ENCODE data around the gene TTC7B. TPM values are rescaled to one million over a fixed set of nuclear protein-coding genes. Genes with fewer than 3 reads are reported as not detected.

TTC7B gene
- total and polyA plus RNA-seq, 2 of the 13 experiments (the other 11 are each of a cell fraction or from before 2014, with no cell fraction given): 1.3 to 3.2 TPM

- ChIA-PET CTCF (ENCODE audit: low intra/inter-chr PET ratio, low total read pairs) (no interaction called here), POLR2A (no interaction called here)
- Histone ChIP-seq H2AFZ (ENCODE audit: low read length) (no peak overlapping the region), H3K9me3 (ENCODE audit: low read length) (no peaks in the 10 kb centered on the region), H3K27ac (ENCODE audit: extremely low read length, insufficient read depth, low read length) (no peak overlapping the region), H3K36me3 (replicated peaks in 1 of 2; ENCODE audit: control insufficient read depth in 1 of 2, insufficient read depth in 2 of 2, low read length in 2 of 2) (no peaks in the 10 kb centered on the region), H3K79me2 (ENCODE audit: insufficient read depth, low read length) (no peaks in the 10 kb centered on the region), H4K20me1 (ENCODE audit: insufficient read depth, low read length) (no peaks in the 10 kb centered on the region), H3K4me3 (replicated peaks in 1 of 3; ENCODE audit: insufficient read depth in 1 of 3, low read depth in 2 of 3, low read length in 3 of 3) (no peak overlapping the region), H3K4me1 (ENCODE audit: insufficient read depth, low read length) (no peaks in the 10 kb centered on the region), H3K27me3 (ENCODE audit: control insufficient read depth in 1 of 2, insufficient read depth in 2 of 2, low read length in 2 of 2) (no peaks in the 10 kb centered on the region), H3K9ac (ENCODE audit: insufficient read depth, low read depth, low read length) (no peak overlapping the region), H3K4me2 (ENCODE audit: low read depth, low read length) (no peak overlapping the region)
- ATAC-seq (no peak), DNase-seq (ENCODE audit: low spot score) (no peak), FAIRE-seq (no peak)
- TF ChIP-seq ZNF432 (CRISPR knock-in tag; IDR thresholded peaks at IDR 0.05; ENCODE audit: borderline replicate concordance) (no peak), NKX3-1 (CRISPR knock-in tag; IDR thresholded peaks at IDR 0.05) (no peak), BCL6 (CRISPR knock-in tag; IDR thresholded peaks at IDR 0.05) (no peak), ZNF552 (CRISPR knock-in tag; IDR thresholded peaks at IDR 0.05; ENCODE audit: borderline replicate concordance) (no peak), MLX (CRISPR knock-in tag; IDR thresholded peaks at IDR 0.05) (no peak), IRF9 (CRISPR knock-in tag; IDR thresholded peaks at IDR 0.05; ENCODE audit: borderline replicate concordance) (no peak), AGO2 (optimal IDR thresholded peaks at IDR 0.05; ENCODE audit: low read depth, low read length) (no peak), MXD1 (CRISPR knock-in tag; IDR thresholded peaks at IDR 0.05) (no peak), ELF3 (CRISPR knock-in tag; IDR thresholded peaks at IDR 0.05) (no peak), ZNF460 (CRISPR knock-in tag; IDR thresholded peaks at IDR 0.05; ENCODE audit: borderline replicate concordance) (no peak)
- in situ Hi-C loops (cut with HindIII; ENCODE audit: extremely low pct_ligation_motif_present, low pct_unique_long_range_greater_than_20kb) (no loop called here), intact Hi-C loops (cut with micrococcal nuclease; ENCODE audit: unreplicated experiment) (no loop called here)
- WGBS (ENCODE audit: low lambda C conversion rate): 12% methylated on average over 2 of the region's 2 CpGs
- BruUV-seq (replicated peaks): no TSS peak
Observed at GRCh38 chr14:90606434-90606833, 209.8 kb downstream of the TTC7B start.
